Coronary artery (tissue), 2 donors: ENCODE measurements around the gene EVI5.

Experiments
- DNase-seq: peaks from one replicate; pipeline ENCODE4 v3.0.0-alpha.2; 2017; ENCODE audit warnings: low spot score
- H3K27ac ChIP-seq, 2 donors: fragments of 200-600 bp; sonication (generic); one replicate each; pipeline ENCODE4 v1.5.1; 2016 to 2019
- H3K4me3 ChIP-seq: fragments of 200-600 bp; sonication (generic); 2 replicates; pipeline ENCODE4 v1.5.1; 2016; ENCODE audit warnings: mild to moderate bottlenecking, moderate library complexity
- CTCF ChIP-seq: fragments of 200-600 bp; sonication (generic); IDR thresholded peaks from one replicate; pipeline ENCODE4 v1.5.1; 2019; ENCODE audit warnings: antibody characterized with exemption

EVI5 gene

DNA sequence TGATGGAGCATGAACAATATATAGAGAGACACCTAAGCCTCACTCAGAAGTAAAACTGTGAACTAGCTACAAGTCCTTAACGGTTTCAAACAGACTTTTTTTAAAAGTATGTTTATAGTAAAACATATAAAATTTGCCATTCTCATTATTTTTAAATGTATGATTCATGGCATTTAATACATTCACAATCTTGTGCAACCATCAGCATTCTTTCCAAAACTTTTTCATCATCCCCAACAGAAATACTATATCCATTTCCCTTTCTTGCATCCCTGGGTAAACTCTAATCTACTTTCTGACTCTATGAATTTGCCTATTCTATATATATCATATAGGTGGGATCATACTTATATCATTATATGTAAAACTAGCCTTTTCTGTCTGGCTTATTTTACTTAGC, 25.5 kb downstream of the EVI5 start:
- no peak overlapping the region for H3K27ac ChIP-seq
- H3K4me3 ChIP-seq: no peak overlapping the region
- DNase-seq: no peak
- TF ChIP-seq CTCF: no peak

GRCh38 chr1:92756537-92756936, 28.4 kb downstream of the EVI5 start:
- DNase-seq: no peak
- Histone ChIP-seq H3K27ac (peak overlapping the region in 1 of 2 donors; percentile 87), H3K4me3 (no peak overlapping the region)
- no peak for TF ChIP-seq CTCF

- TF ChIP-seq CTCF: no peak
- Histone ChIP-seq H3K4me3 (peak overlapping the region; percentile 31), H3K27ac (peak overlapping the region; percentile 57 to 87)
- DNase-seq: peak; percentile 83
Measured at GRCh38 chr1:92755541-92756461, 29.1 kb downstream of the EVI5 start.

DNA sequence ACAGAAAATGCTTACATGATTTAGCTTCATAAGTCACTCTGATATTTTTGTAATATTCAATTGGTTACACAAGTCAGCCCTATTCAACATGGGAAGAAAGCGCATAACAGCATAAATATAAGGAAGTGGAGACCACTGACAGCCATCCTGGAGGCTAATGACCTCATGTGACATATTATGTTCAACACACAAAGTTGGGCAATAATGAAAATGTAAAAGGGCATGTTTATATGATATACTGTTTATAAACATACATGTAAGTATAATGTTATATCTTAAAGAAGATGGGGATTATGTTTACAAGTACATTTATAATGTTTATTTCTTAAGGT, 30.2 kb downstream of the EVI5 start:
- no peak for TF ChIP-seq CTCF
- no peak overlapping the region for H3K4me3 ChIP-seq
- no peak overlapping the region for H3K27ac ChIP-seq
- DNase-seq: no peak

DNA sequence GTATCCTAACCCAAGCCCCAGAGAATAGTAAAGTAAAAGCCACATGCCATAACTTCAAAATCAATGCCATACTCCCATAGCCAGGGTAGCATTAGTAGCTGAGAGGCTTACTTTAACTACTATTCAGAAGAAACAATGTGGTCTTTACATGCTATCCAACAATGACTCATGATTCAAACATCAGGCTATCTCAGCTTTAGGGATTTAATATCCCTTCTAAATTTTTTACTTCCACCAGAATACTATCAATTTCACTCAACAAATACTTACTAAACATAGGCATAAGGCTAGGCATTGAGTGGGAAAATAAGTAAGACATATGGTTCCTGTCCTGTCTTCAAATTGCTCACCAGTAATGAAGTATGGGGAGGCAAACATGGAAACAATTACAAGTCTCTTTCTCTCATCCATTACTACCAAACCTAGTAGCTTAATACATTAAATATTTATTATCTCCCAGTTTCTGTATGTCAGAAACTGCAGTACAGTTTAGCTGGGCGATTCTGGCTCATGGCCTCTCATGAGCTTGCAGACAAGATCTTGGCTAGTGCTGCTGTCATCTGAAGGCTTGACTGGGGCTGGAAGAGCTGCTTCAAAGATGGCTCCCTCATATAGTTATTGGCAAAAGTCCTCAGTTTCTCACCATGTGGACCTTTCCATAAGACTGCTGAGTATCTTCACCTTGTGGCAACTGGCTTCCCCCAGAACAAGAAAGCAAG, 30.7 kb downstream of the EVI5 start:
- Histone ChIP-seq H3K4me3 (no peak overlapping the region), H3K27ac (no peak overlapping the region)
- DNase-seq: no peak
- no peak for TF ChIP-seq CTCF

DNA sequence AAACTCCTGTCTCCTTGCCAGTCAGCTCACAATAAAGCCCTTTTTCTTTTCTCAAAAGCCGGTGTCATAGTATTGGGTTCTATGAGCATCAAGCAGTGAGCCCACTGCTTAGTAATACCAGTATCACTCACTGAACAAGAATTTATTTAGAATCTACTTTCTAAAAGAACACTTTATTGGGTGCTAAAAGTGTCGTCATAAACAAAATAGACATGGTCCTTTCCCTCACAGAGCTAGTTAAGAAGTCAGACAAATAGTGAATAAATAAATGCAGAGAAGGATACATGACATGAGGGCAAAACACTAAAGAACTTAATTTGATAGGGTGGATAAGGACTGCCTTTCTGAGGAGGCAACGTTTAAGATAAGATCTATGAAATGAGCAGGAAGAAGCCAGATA, 32.2 kb downstream of the EVI5 start:
- TF ChIP-seq CTCF: no peak
- no peak for DNase-seq
- Histone ChIP-seq H3K27ac (no peak overlapping the region), H3K4me3 (no peak overlapping the region)
